SK-N-SH (cell line): ENCODE measurements around the gene KPNA2. TPM values are rescaled to one million over a fixed set of nuclear protein-coding genes. Genes with fewer than 3 reads are reported as not detected.

Source experiments
- CTCF ChIA-PET: fragments of 300-600, 350-600 bp; formaldehyde crosslinking; extraction: SDS; loops from one replicate; lab custom pipeline; 2021; lab: Yijun Ruan, JAX
- POLR2A ChIA-PET: fragments of 350-600 bp; sonication (Branson Sonifier 250); formaldehyde crosslinking; extraction: SDS; loops from one replicate; lab custom pipeline; 2020; ENCODE audit warnings: antibody characterized with exemption, inconsistent platforms; lab: Yijun Ruan, JAX
- DNase-seq: peaks from one replicate; pipeline ENCODE4 v3.0.0; 2012
- H2AFZ ChIP-seq: fragments of 200-600 bp; sonication (generic); 2 replicates; pipeline ENCODE4 v1.8.1; 2016; ENCODE audit warnings: antibody characterized with exemption, mild to moderate bottlenecking, low read depth
- H3F3A ChIP-seq: fragments of 200-600 bp; sonication (generic); replicated peaks from 2 replicates; pipeline ENCODE3; 2016; ENCODE audit warnings: antibody characterized with exemption, mild to moderate bottlenecking; ENCODE audit not compliant: insufficient read depth
- H3K27ac ChIP-seq, 2 experiments: fragments of 200-500 bp in 1 of 2; fragments of 200-600 bp in 1 of 2; sonication (Bioruptor generic) in 1 of 2; sonication (generic), shearing (Covaris generic) in 1 of 2; 2 replicates each; pipeline versions ENCODE4 v1.5.1 to v1.6.1; 2014 to 2016; ENCODE audit warnings: low read depth in 2 of 2, inconsistent platforms in 1 of 2, low read length in 1 of 2, mild to moderate bottlenecking in 1 of 2, mixed read lengths in 1 of 2
- H3K27me3 ChIP-seq: fragments of 200-600 bp; sonication (generic), shearing (Covaris generic); 2 replicates; pipeline ENCODE4 v1.6.1; 2016; ENCODE audit warnings: mixed run types; ENCODE audit not compliant: insufficient read depth
- H3K36me3 ChIP-seq, 2 experiments: fragments of 200-500 bp in 1 of 2; fragments of 200-600 bp in 1 of 2; sonication (Bioruptor generic) in 1 of 2; sonication (generic) in 1 of 2; replicated peaks in 1 of 2; 2 replicates each; pipeline versions ENCODE3 to v1.5.1; 2014 to 2016; ENCODE audit warnings: low read length in 1 of 2, mild to moderate bottlenecking in 1 of 2; ENCODE audit not compliant: insufficient read depth in 2 of 2, control insufficient read depth in 1 of 2
- H3K4me1 ChIP-seq, 2 experiments: fragments of 200-500 bp in 1 of 2; fragments of 200-600 bp in 1 of 2; sonication (Bioruptor generic) in 1 of 2; sonication (generic), shearing (Covaris generic) in 1 of 2; 2 replicates each; pipeline versions ENCODE4 v1.5.1 to v1.6.1; 2014 to 2016; ENCODE audit warnings: low read depth in 1 of 2, low read length in 1 of 2, mixed run types in 1 of 2; ENCODE audit not compliant: insufficient read depth in 2 of 2, control insufficient read depth in 1 of 2
- H3K4me2 ChIP-seq: fragments of 200-600 bp; sonication (generic), shearing (Covaris generic); 2 replicates; pipeline ENCODE4 v1.6.1; 2017; ENCODE audit warnings: mixed run types
- H3K4me3 ChIP-seq, 2 experiments: fragments of 200-500 bp in 1 of 2; fragments of 200-600 bp in 1 of 2; sonication (Bioruptor generic) in 1 of 2; sonication (generic), shearing (Covaris generic) in 1 of 2; 2 replicates each; pipeline versions ENCODE4 v1.5.1 to v1.8.1; 2014 to 2016; ENCODE audit warnings: low read depth in 2 of 2, inconsistent platforms in 1 of 2, low read length in 1 of 2, mild to moderate bottlenecking in 1 of 2, mixed read lengths in 1 of 2, moderate library complexity in 1 of 2
- H3K79me2 ChIP-seq: fragments of 200-600 bp; sonication (generic); 2 replicates; pipeline ENCODE4 v1.8.1; 2017; ENCODE audit warnings: mild to moderate bottlenecking; ENCODE audit not compliant: insufficient read depth
- H3K9ac ChIP-seq: fragments of 200-600 bp; sonication (generic); 2 replicates; pipeline ENCODE4 v1.6.1; 2017; ENCODE audit warnings: mixed run types
- H3K9me2 ChIP-seq: fragments of 200-600 bp; sonication (generic); 2 replicates; pipeline ENCODE4 v1.6.1; 2017; ENCODE audit warnings: mixed run types
- H3K9me3 ChIP-seq: fragments of 200-600 bp; sonication (generic); 2 replicates; pipeline ENCODE4 v1.6.1; 2017; ENCODE audit warnings: mixed run types, mild to moderate bottlenecking, moderate library complexity
- H4K20me1 ChIP-seq: fragments of 200-600 bp; sonication (generic); 2 replicates; pipeline ENCODE4 v1.6.1; 2017; ENCODE audit warnings: mild to moderate bottlenecking, mixed run types; ENCODE audit not compliant: insufficient read depth
- CHD2 ChIP-seq: fragments of 150-350 bp; IDR thresholded peaks from 2 replicates; pipeline ENCODE4 v1.6.1; 2018; ENCODE audit warnings: low read length; ENCODE audit not compliant: partially characterized antibody
- ELF1 ChIP-seq: IDR thresholded peaks from 2 replicates; pipeline ENCODE4 v1.4.0; 2012
- FOSL2 ChIP-seq: IDR thresholded peaks from 2 replicates; pipeline ENCODE4 v1.4.0; 2012; ENCODE audit warnings: low read depth, mild to moderate bottlenecking, moderate library complexity, borderline replicate concordance
- FOXM1 ChIP-seq: IDR thresholded peaks from 2 replicates; pipeline ENCODE4 v1.4.0; 2012; ENCODE audit warnings: low read depth, mild to moderate bottlenecking
- GATA2 ChIP-seq: sonication (generic); formaldehyde crosslinking; IDR thresholded peaks from 2 replicates; pipeline ENCODE4 v1.5.0; 2020; ENCODE audit warnings: mild to moderate bottlenecking, missing genetic modification reagents
- JUND ChIP-seq: IDR thresholded peaks from 2 replicates; pipeline ENCODE4 v1.4.0; 2012
- MXI1 ChIP-seq: IDR thresholded peaks from 2 replicates; pipeline ENCODE4 v1.6.1; 2012; ENCODE audit warnings: mild to moderate bottlenecking, low read depth, low read length, improper control_type of control experiment
- NFIC ChIP-seq: IDR thresholded peaks from 2 replicates; pipeline ENCODE4 v1.4.0; 2012; ENCODE audit warnings: borderline replicate concordance
- PBX3 ChIP-seq: IDR thresholded peaks from 2 replicates; pipeline ENCODE4; 2012
- POLR2AphosphoS5 ChIP-seq: IDR thresholded peaks from 2 replicates; pipeline ENCODE4 v1.6.1; 2012; ENCODE audit warnings: low read depth, low read length
- RAD21 ChIP-seq: IDR thresholded peaks from 2 replicates; pipeline ENCODE4 v1.6.1; 2012; ENCODE audit warnings: mild to moderate bottlenecking, low read length
- RCOR1 ChIP-seq: fragments of 150-350 bp; IDR thresholded peaks from 2 replicates; pipeline ENCODE4 v1.6.1; 2017; ENCODE audit warnings: antibody characterized with exemption, low read length
- SMC3 ChIP-seq: IDR thresholded peaks from 2 replicates; pipeline ENCODE4 v1.6.1; 2012; ENCODE audit warnings: low read depth, low read length, improper control_type of control experiment
- TAF1 ChIP-seq: IDR thresholded peaks from 2 replicates; pipeline ENCODE4 v1.6.1; 2012; ENCODE audit warnings: low read depth, mild to moderate bottlenecking, low read length, moderate library complexity, borderline replicate concordance
- TEAD4 ChIP-seq: IDR thresholded peaks from 2 replicates; pipeline ENCODE4 v1.4.0; 2012; ENCODE audit warnings: mild to moderate bottlenecking, borderline replicate concordance; ENCODE audit not compliant: insufficient read depth
- USF2 ChIP-seq: fragments of 150-350 bp; IDR thresholded peaks from 2 replicates; pipeline ENCODE4 v1.6.1; 2017; ENCODE audit warnings: antibody characterized with exemption, low read length, low read depth, borderline replicate concordance
- WGBS: methylation state at CpG from one replicate; pipeline ENCODE4 v1.1.6; 2017; ENCODE audit warnings: low lambda C conversion rate; 5-methylcytosine and 5-hydroxymethylcytosine counted together
- polyA plus RNA-seq, 3 experiments: library from polyadenylated mRNA; depleted of rRNA; stranded (reverse); fragments of >200 nt; gene quantifications; 2 replicates each; pipeline ENCODE4 v1.2.3, GENCODE V29; 2012
- TF ChIP-seq, protein P1 (sequence below): IDR thresholded peaks from 2 replicates; pipeline ENCODE4 v1.4.0; 2012; ENCODE audit warnings: low read depth, borderline replicate concordance
- TF ChIP-seq, protein P2 (sequence below): fragments of 200-600 bp; sonication (generic); IDR thresholded peaks from 2 replicates; pipeline ENCODE4 v1.6.1; 2017; ENCODE audit warnings: antibody characterized with exemption, mild to moderate bottlenecking, moderate library complexity

Gene KPNA2
- polyA plus RNA-seq, 1 of the 3 experiments (the other 2 are of a cell fraction), result 122 TPM

DNA sequence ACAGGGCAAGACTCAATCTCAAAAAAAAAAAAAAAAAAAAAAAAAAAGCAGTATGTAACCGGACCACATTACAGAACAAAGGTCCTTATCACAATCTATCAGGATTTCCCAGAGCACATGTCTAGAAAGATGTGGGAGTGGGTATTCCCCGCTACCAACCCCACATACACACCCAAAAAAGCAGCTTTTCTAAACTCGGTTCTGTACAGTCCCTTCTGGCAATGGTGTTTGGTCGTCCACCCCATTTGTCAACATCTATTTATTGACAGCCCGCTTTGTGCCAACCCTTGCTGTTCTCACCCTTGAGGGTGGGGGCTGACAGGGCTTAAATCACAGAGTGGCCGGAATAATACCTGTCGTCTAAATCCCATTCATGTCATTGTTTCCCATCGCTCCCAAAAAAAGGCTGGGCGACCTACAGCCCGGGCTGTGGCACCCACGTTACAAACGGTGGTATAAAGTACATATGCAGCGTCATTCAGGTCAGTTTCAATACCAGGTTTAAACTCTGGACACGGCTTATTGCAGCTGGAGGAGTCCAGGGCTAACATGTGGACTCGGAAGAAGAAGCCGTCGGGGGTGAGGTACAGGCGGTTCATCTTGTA lies 42.9 kb upstream of the KPNA2 start:
- no peak for DNase-seq

GRCh38 chr17:67993153-67993997 lies 42.2 kb upstream of the KPNA2 start:
- Histone ChIP-seq H3K9ac (peak overlapping the region; percentile 90), H2AFZ (peak overlapping the region; percentile 95), H3K79me2 (0 out of 2 replicates have a peak, but pooled peaks cover 6% of the 10 kb centered on the region), H3K4me3 (peak overlapping the region; percentile 65 to 85), H3K27ac (peak overlapping the region; percentile 86 to 87), H3K9me2 (no peaks in the 10 kb centered on the region), H3F3A (peaks cover 37% of the 10 kb centered on the region), H3K36me3 (peaks cover 0 to 5% of the 10 kb centered on the region in 2 experiments), H3K4me2 (peak overlapping the region; percentile 92), H4K20me1 (no peaks in the 10 kb centered on the region), H3K4me1 (peaks cover 6 to 23% of the 10 kb centered on the region in 2 experiments), H3K9me3 (no peaks in the 10 kb centered on the region), H3K27me3 (no peaks in the 10 kb centered on the region)
- POLR2A ChIA-PET, result interaction anchor here (0.5 to 1.3 kb wide), 4 partner anchors 26 to 84 kb away, joined by 4 to 6 read pairs (median 4); no protein-coding TSS in a partner anchor
- CTCF ChIA-PET, result interaction anchor here (1.0 to 1.6 kb wide), 5 partner anchors 9 to 29 kb away, joined by 3 to 9 read pairs (median 4); no protein-coding TSS in a partner anchor
- peak; percentile 98 for DNase-seq
- under 1% methylated on average over 44 of the region's 144 CpGs for WGBS
- TF ChIP-seq RCOR1 (no peak), NFIC (0 out of 2 replicates have a peak, but pooled peaks have one; percentile 9), TAF1 (peak; percentile 30; the same call in 1 of the 2 replicates), SMC3 (no peak), FOXM1 (no peak), POLR2AphosphoS5 (peak; percentile 46; the same call in 1 of the 2 replicates), JUND (no peak), FOSL2 (no peak; the same call in 1 of the 2 replicates), GATA2 (CRISPR knock-in tag) (no peak), USF2 (no peak), CHD2 (no peak), TEAD4 (no peak), RAD21 (no peak), PBX3 (no peak), ELF1 (0 out of 2 replicates have a peak, but pooled peaks have one; percentile 41)
- TF ChIP-seq, protein P1, sequence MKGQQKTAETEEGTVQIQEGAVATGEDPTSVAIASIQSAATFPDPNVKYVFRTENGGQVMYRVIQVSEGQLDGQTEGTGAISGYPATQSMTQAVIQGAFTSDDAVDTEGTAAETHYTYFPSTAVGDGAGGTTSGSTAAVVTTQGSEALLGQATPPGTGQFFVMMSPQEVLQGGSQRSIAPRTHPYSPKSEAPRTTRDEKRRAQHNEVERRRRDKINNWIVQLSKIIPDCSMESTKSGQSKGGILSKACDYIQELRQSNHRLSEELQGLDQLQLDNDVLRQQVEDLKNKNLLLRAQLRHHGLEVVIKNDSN, result no peak
- TF ChIP-seq, protein P2, sequence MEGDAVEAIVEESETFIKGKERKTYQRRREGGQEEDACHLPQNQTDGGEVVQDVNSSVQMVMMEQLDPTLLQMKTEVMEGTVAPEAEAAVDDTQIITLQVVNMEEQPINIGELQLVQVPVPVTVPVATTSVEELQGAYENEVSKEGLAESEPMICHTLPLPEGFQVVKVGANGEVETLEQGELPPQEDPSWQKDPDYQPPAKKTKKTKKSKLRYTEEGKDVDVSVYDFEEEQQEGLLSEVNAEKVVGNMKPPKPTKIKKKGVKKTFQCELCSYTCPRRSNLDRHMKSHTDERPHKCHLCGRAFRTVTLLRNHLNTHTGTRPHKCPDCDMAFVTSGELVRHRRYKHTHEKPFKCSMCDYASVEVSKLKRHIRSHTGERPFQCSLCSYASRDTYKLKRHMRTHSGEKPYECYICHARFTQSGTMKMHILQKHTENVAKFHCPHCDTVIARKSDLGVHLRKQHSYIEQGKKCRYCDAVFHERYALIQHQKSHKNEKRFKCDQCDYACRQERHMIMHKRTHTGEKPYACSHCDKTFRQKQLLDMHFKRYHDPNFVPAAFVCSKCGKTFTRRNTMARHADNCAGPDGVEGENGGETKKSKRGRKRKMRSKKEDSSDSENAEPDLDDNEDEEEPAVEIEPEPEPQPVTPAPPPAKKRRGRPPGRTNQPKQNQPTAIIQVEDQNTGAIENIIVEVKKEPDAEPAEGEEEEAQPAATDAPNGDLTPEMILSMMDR, result peak; percentile 23

More for the DNA sequence above, 42.9 kb upstream of the KPNA2 start:
- ChIA-PET CTCF (interaction anchor here (1.0 to 1.6 kb wide), 4 partner anchors 17 to 208 kb away, joined by 3 to 4 read pairs (median 3); no protein-coding TSS in a partner anchor), POLR2A (interaction anchor here (1.3 kb wide), 1 partner anchor 44 kb away, joined by 4 read pairs; no protein-coding TSS in a partner anchor)
- 9% methylated on average over 18 of the region's 18 CpGs for WGBS
- H3F3A ChIP-seq, result peaks cover 37% of the 10 kb centered on the region
- H3K36me3 ChIP-seq, result peaks cover 0 to 5% of the 10 kb centered on the region in 2 experiments
- peak; percentile 54; the same call in 1 of the 2 replicates for TF ChIP-seq MXI1
- TF ChIP-seq FOXM1, result no peak
- TF ChIP-seq CHD2, result peak; percentile 11
- H3K27ac ChIP-seq, result peak overlapping the region; percentile 83 to 84
- peak overlapping the region; percentile 92 for H3K4me2 ChIP-seq
- H3K9me2 ChIP-seq, result no peaks in the 10 kb centered on the region
- peaks cover 6 to 23% of the 10 kb centered on the region in 2 experiments for H3K4me1 ChIP-seq
- H4K20me1 ChIP-seq, result no peaks in the 10 kb centered on the region
- H3K79me2 ChIP-seq, result 0 out of 2 replicates have a peak, but pooled peaks cover 6% of the 10 kb centered on the region
- peak overlapping the region; percentile 65 to 85 for H3K4me3 ChIP-seq
- peak overlapping the region; percentile 95 for H2AFZ ChIP-seq
- H3K9me3 ChIP-seq, result no peaks in the 10 kb centered on the region
- H3K9ac ChIP-seq, result peak overlapping the region; percentile 90
- H3K27me3 ChIP-seq, result no peaks in the 10 kb centered on the region
